A673 (cell line): ENCODE results near the gene ZFYVE28.

Experiments used
- EZH2 ChIP-seq: fragments of 200-600 bp; sonication (generic); IDR thresholded peaks from 2 replicates; pipeline ENCODE4 v1.6.1; 2017; ENCODE audit warnings: borderline replicate concordance, low read depth, mild to moderate bottlenecking, mixed read lengths, antibody characterized with exemption, low read length; ENCODE audit not compliant: poor library complexity, severe bottlenecking
- TF ChIP-seq, protein P1 (sequence below): fragments of 300-800, 200-600 bp; sonication (generic); conservative IDR thresholded peaks from 2 replicates; pipeline ENCODE4 v1.5.1; 2017; ENCODE audit warnings: low read depth, mild to moderate bottlenecking, antibody characterized with exemption, low read length, moderate library complexity, mixed read lengths

- TF ChIP-seq, protein P1, sequence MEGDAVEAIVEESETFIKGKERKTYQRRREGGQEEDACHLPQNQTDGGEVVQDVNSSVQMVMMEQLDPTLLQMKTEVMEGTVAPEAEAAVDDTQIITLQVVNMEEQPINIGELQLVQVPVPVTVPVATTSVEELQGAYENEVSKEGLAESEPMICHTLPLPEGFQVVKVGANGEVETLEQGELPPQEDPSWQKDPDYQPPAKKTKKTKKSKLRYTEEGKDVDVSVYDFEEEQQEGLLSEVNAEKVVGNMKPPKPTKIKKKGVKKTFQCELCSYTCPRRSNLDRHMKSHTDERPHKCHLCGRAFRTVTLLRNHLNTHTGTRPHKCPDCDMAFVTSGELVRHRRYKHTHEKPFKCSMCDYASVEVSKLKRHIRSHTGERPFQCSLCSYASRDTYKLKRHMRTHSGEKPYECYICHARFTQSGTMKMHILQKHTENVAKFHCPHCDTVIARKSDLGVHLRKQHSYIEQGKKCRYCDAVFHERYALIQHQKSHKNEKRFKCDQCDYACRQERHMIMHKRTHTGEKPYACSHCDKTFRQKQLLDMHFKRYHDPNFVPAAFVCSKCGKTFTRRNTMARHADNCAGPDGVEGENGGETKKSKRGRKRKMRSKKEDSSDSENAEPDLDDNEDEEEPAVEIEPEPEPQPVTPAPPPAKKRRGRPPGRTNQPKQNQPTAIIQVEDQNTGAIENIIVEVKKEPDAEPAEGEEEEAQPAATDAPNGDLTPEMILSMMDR, result no peak
- TF ChIP-seq EZH2, result no peak
Observed at GRCh38 chr4:2389691-2390090, 28.8 kb downstream of the ZFYVE28 start.
